Ureter (tissue), 1 donor: ENCODE data around the gene RNH1. TPM values are rescaled to one million over a fixed set of nuclear protein-coding genes. Genes with fewer than 3 reads are reported as not detected.

Experiments used
- DNase-seq: peaks from one replicate; pipeline ENCODE4 v3.0.0-alpha.2; 2020; ENCODE audit warnings: low spot score
- total RNA-seq: library from RNA; stranded (reverse); gene quantifications from one replicate; pipeline ENCODE4 v1.2.4, GENCODE V29; 2023
- donor health status: DM: yes; HTN: yes; CAD: no.

RNH1 gene
- total RNA-seq, 1 donor from 2014 or later = 182 TPM

GRCh38 chr11:537622-538430 lies 30.8 kb upstream of the RNH1 start:
- DNase-seq = peak; percentile 44

DNA sequence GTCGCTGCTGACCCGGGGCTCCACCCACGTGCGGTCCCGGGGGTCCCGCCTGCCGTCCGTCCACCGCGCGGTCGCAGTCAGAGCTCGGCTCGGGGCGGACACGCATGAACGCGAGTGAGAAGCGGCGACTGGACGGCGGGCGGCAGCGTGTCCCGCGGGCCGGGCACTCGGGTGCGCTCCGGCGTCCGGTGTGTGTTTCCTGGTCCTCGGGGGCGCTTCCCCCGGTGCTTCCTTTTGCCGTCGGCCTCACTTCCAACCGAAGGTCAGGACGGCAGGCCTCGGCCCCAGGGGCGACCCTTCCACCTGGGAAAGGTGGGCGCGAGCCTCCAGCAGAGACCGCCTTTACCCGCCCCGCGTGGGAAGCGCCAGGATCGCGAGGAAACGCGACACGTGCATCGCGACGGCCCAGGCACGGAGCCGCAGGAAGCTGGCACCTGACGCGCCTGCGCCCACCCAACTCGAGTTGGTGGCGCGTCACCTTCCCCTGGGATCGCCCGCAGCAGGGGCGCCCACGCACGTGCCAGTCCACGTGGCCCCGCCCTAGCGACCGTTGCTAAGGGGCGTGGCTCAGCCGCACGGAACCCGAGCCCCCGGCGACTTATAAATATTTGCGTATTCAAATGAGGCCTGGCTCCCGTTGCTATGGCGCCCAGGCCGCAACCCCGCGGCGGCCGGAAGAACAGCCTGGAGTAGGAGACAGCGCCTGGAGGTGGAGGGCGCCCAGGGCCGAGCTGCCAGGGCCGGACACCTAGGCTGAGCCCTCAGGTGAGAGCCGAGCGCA lies 30.0 kb upstream of the RNH1 start, which contains the start of gene LRRC56:
TSS of gene LRRC56 (plus strand) at position 687 of the 781 bp plus-strand sequence. CDS start 3,158 bp downstream, outside the sequence.
- peak; percentile 88 for DNase-seq

- peak; percentile 95 for DNase-seq
Observed at GRCh38 chr11:535519-536454, 28.7 kb upstream of the RNH1 start, which contains the start of gene HRAS. TSS of gene HRAS (minus strand) at chr11:535576.

DNA sequence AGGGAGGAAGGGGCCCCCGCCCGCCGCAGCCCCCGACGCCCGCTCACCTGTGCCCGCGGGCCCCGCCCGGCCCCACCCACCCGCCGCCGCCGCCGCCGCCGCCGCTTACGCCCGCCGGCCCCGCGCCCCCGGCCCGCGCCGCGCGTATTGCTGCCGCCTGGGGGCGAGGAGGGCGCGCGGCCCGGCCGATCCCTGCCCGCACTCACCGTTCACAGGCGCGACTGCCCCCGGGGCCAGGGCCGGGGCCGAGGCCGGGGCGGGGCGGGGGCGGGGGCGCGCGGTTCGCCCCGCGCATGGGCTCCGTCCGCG lies 28.1 kb upstream of the RNH1 start:
- no peak for DNase-seq

GRCh38 chr11:534396-535209 lies 27.6 kb upstream of the RNH1 start:
- peak; percentile 85 for DNase-seq

- DNase-seq = peak; percentile 47
Observed at GRCh38 chr11:533586-534395, 26.7 kb upstream of the RNH1 start.

DNA sequence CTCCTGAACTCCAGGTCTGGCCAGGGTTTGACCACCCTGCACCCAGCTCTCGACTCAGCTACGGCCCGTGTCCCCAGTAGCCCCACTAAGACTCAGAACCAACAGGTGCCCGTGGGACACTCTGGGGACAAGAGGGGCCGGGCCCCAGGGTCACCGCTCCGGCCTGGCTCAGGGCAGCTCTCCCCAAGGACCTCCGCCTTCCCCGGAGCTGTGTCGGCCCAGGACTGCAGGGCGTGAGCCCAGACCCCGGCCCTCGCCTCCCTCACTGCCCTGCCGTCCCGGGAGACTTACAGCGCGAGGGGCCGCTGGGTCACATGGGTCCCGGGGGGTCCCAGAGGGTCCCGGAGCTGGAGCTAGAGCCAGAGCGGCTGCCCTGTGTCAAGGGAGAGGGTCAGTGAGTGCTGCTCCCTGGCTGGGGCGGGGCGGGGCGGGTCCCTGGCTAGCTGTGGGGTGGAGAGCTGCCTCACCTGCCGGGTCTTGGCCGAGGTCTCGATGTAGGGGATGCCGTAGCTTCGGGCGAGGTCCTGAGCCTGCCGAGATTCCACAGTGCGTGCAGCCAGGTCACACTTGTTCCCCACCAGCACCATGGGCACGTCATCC lies 26.0 kb upstream of the RNH1 start:
- peak; percentile 44 for DNase-seq

DNA sequence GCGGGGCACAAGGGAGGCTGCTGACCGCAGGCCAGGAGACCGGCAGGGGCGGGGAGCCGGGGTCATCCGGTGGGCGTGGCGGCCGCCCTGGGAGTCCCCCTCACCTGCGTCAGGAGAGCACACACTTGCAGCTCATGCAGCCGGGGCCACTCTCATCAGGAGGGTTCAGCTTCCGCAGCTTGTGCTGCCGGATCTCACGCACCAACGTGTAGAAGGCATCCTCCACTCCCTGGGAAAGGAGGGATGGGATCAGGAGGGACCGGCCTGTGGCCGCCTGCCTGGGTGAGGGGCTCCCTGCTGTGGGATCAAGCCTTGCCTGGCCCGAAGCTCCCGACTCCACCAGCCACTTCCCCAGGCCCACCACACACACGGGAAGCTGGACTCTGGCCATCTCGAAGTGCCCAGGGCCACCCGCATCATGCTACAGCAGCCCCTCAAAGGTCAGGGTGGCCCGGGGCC lies 25.5 kb upstream of the RNH1 start:
- DNase-seq = no peak

GRCh38 chr11:531919-532526 lies 25.0 kb upstream of the RNH1 start:
- no peak for DNase-seq

- no peak for DNase-seq
Observed at GRCh38 chr11:530960-531831, 24.2 kb upstream of the RNH1 start.

- no peak for DNase-seq
Observed at GRCh38 chr11:529728-530411, 22.8 kb upstream of the RNH1 start.

DNA sequence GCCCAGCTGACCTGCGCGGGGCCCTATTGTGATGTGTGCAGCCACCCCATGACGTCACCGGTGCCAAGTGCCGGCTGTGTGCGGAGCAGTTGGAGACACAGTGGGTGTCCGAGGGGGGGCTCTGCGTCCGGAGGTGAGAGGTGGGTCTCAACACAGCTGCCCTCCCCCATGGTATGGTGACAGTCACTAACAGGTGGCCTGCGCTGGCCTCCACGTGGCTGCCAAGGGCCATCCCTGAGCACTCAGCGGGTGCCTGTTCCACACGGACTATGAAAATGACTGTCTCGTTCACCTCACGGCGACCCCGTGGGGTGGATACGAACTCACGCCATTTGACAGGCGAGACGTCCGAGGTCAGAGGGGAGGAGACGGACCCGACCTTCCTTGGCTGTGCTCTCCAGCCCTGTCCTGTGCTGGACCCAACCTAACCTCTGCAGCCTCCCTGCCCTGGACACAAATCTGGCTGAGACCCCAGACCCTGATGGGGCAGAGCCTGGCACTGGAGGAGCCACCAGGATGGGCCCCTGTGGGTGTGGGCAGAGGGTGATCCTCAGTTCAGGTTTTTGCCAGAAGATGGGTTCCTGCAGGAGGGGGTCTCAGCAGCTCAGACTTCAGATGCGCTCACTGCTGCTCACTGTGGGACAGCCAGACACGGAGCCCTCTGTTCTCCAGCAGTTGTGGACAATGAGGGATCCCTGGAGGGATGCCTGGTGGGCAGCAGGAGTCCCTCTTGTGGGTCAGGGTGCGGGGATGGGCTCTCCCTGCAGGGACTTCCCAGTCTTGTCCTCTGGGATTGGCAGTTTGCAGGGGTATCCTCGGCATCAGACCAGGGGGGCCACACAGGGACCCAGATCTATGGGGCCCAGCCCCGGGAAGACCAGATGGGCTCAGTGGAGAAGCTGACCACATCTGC lies 22.0 kb upstream of the RNH1 start:
- DNase-seq = no peak

- DNase-seq = no peak
Observed at GRCh38 chr11:528166-528814, 21.2 kb upstream of the RNH1 start.

DNA sequence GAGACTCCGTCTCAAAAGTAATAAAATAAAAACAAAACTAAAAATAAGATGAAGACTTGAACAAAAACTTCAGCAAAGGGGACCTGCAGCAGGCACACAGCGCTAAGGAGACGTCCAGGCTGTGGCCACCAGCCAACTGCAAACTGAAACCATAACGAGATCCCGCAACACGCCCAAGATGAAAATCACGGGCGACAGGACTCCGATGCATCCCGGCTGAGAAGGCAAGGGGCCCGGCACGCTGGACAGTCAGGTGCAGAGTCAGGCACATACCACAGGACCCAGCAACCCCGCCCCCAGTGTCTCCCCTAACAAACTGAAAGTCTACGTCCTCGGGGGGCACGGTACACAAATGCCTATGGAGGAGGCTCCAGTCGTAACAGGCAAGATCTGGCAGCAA lies 19.1 kb upstream of the RNH1 start:
- no peak for DNase-seq

DNA sequence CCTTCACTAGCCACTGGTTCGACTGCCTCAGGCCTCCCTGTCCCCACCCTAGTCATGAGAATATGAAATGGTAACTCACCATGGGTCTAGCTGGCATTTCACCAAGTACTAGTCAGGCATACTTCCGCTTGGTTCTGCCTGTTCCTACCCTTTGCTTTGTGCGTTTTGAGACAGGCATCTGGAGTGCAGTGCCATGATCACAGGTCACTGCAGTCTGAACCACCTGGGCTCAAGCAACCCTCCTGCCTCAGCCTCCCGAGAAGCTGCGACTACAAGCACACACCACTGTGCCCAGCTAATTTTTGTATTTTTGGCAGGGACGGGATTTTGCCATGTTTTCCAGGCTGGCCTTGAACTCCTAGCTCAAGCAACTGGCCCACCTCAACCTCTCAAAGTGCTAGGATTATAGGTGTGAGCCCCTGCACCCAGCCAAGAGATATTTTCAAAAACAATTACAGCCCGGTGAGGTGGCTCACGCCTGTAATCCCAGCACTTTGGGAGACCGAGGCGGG lies 14.2 kb upstream of the RNH1 start:
- no peak for DNase-seq
